ENCODE measurements around the gene HBEGF.

Gene HBEGF

GRCh38 chr5:140331638-140332037, 14.8 kb downstream of the HBEGF start:
- DNase-seq: no peak

DNA sequence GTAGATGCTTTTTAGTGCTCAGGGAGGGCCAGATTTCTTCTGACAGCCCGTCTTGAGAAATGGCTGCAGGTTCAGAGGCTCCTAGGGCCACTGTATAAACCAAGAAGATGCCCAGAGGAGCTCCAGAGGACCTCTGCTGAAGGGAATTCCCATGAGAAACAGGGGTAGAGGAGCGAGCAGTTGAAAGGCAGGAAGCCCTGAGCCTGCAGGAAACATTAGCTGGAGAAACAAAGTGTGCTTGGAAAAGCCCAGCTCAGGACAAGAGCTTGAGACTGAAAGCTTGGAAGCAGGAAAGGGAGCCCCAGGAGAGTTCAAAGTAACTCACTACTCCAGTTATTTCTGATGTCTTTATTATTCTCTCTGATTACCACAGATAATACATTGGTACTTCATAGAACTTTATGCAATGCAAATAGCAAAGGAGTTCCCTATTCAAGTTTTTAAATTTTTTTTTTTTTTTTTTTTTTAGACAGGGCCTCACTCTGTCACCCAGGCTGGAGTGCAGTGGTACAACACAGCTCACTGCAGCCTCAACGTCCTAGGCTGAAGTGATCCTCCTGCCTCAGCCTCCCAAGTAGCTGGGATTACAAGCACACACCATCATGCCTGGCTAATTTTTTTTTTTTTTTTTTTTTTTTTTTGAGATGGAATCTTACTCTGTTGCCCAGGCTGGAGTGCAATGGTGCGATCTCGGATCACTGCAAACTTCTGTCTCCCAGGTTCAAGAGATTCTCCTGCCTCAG, 16.5 kb downstream of the HBEGF start:
- DNase-seq: no peak

DNA sequence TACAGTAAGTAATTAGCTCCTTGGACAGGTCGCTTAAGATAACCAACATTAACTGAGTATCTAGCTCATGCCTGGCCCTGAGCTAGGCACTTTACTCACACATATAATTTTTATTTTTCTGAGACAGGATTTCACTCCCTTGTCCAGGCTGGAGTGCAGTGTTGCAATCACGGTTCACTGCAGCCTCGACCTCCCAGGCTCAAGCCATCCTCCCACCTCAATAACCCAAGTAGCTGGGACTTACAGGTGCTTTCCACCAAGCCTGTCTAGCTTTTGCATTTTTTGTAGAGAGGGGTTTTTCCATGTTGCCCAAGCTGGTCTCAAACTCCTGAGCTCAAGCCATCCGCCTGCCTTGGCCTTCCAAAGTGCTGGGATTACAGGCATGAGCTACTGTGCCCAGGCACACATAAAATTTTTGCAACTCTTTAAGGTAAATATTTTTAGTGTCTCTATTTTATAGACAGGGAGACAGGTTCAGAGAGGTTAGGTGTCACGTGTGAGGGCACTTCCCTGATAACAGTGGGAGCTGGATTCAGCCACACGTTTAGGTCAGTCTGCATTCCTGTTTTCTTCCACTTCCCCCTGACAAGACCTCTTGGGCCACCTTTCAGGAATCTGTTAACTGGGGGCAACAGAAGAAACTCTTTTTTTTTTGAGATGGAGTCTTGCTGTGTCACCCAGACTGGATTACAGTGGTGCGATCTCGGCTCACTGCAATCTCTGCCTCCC, 18.2 kb downstream of the HBEGF start:
- DNase-seq: no peak

DNA sequence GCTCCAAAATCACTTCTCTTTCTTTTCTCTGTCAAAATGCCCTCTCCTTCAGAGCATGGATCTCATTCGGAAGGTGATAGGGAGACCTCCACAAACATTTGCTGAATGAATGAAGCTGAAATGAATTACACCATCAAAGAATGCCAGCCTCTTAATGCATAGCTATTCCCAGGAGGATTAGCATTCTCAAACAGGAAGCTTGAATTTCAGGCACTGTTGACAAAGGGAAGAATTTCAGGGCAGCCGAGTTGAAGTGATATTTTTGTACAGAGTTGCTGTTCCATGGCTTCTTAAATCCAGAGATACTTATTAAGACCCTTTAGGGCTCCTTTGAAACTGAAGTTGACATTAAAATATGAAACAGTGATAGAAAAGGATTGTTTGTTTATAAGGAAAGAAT, 18.8 kb downstream of the HBEGF start:
- no peak for DNase-seq

- no peak for DNase-seq
Measured at GRCh38 chr5:140325486-140325885, 20.9 kb downstream of the HBEGF start.

GRCh38 chr5:140324617-140325241, 21.7 kb downstream of the HBEGF start:
- DNase-seq: no peak

DNA sequence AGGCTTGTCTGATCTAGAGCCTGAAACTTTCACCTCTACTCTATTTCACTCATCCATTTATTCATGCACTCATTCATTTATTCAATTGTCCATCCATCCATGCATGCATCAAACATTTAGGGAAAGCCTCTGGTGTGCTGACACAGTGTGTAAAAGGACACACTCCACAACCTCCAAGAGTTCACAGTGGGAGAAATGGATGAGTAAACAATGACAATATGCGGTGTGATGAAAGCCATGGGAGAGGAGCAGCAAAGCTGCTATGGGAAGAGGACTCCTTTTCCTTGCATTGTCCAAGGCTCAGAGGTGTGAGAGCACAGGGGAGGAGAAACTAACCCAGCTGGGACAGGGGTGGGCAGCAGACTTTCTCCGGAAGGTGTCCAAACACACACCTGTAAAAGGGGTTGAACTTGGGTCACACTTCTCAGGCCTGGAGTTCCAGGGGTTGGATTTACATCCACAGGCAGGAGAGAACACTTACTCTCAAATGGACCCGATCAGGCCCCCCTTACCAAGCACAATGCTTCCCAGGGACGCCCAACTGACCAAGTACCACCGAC, 22.3 kb downstream of the HBEGF start:
- DNase-seq: no peak

GRCh38 chr5:140322751-140323731, 23.4 kb downstream of the HBEGF start:
- no peak for DNase-seq

- no peak for DNase-seq
Measured at GRCh38 chr5:140321796-140322195, 24.6 kb downstream of the HBEGF start.

DNA sequence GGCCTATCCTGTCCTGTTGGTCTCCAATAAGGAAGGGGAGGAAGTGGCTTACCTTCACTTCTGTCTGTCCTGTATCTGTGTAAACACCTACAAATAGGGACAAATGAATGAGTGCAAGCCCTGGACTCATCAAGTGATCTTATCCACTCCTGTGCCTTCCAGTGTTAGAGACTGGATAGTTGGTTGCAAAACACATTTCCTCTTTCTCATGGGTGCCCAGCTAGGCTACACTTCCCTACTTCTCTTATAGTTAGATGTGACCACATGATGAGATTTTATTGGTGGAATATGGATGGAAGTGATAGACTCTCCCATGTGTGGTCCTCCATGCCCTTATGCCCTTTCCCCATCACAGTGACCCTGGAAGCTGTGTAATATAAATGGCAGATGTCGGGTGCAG, 26.6 kb downstream of the HBEGF start:
- DNase-seq: no peak

DNA sequence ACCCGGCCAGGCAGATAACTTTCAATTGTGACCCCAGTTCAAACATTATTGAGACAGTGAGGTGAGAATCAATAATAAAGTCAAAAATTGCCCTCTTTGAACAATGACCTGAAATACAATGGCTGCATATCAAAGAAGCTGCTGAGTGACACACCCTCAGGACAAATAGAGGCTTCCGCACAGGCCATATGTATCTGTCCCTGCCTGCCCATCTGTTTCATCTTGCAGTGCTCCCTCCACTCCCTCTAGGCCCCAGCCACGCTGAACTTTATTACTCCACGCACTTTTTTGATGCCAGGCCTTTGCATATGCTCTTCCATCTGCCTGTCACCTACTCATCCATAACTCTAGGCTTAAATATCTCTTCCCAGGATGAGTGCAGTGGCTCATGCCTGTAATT, 27.6 kb downstream of the HBEGF start:
- no peak for DNase-seq

DNA sequence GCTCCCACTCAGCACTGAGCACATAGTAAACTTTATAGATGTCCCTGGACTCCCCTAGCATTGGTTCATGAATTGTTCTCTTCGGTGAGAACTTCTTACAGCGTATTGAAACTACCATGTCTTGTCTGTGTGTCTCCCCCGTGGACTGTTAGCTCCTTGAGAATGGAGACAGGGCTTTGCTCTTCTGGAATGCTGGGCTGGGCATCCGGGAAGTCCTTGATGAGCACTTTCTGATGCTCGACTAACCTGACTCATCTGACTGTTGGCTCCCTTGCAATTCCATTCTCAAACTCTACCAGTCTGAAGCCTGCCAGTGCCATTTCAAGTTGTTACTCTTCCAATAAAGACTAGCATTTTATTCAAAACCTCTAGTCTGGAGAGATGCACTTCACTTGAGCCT, 28.5 kb downstream of the HBEGF start:
- no peak for DNase-seq

DNA sequence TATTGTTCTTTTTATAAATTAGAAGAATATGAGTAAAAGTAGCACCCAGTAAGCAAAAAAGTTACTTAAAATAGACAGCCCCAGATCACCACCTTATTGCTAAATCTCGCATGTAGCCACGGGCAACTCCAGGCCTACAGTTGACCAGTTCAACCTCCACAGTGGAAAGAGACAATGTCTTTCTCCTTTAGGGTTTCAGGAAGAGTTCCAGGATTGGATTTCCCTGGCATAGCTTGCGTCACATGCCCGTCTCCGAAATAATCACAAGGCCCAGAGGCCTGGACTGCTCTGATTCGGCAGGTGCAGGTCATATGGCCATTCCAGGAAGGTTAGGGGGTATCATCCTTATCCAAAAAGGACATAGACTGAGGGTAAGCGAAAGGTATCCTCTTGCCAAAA, 33.6 kb downstream of the HBEGF start:
- no peak for DNase-seq

GRCh38 chr5:140312067-140312790, 34.2 kb downstream of the HBEGF start:
- DNase-seq: no peak

DNA sequence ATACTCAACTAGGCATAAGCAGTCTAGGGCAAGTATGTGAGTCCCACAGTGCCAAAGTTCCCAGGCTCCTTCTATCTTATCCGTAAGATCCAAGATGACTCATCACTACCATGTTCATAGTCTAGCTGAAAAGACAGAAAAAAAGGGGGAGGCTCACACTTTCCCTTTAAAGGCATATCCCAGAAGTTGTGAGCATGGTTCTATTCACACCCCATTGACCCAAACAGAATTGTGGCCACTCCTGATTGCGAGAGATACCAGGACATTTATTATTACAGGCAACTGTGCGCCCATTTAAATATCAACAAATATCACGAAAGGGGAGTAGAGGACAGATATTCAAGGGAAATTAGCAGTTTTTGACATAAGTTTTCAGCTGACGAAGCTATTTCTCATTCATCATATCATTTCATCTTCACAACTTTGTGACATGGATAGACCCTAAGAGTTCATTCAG, 35.4 kb downstream of the HBEGF start:
- DNase-seq: no peak

- DNase-seq: no peak
Measured at GRCh38 chr5:140310434-140310833, 36.0 kb downstream of the HBEGF start.

GRCh38 chr5:140309706-140310249, 36.6 kb downstream of the HBEGF start:
- DNase-seq: no peak

DNA sequence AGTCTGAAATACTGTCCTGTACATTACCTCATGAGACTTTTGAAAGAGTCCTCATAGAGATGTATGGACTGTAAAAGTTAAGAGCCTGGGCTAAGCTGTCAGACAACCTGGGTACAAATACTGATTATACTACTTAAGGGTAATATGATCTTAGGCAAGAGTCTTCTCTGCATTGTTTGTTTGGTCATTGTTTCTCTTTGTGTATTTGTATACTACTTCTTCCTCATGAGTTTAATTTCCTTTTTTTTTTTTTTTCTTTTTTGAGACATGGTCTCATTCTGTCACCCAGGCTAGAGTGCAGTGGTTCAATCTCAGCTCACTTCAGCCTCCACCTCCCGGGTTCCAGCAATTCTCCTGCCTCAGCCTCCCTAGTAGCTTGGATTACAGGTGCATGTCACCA, 40.9 kb downstream of the HBEGF start:
- no peak for DNase-seq

DNA sequence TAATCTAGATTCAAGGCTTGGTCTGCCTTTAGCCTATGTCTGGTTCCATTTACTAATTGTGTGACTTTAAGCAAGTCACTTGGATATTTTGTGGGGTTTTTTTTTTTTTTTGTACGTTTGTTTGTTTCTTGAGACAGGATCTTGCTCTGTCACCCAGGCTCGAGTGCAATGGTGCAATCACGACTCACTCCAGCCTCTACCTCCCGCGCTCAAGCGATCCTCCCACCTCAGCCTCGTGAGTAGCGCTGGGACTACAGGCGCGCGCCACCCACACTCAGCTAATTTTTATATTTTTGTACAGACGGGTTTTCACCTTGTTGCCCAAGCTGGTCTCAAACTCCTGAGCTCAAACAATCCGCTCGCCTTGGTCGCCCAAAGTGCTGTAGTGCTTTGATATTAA, 42.4 kb downstream of the HBEGF start:
- DNase-seq: no peak

DNA sequence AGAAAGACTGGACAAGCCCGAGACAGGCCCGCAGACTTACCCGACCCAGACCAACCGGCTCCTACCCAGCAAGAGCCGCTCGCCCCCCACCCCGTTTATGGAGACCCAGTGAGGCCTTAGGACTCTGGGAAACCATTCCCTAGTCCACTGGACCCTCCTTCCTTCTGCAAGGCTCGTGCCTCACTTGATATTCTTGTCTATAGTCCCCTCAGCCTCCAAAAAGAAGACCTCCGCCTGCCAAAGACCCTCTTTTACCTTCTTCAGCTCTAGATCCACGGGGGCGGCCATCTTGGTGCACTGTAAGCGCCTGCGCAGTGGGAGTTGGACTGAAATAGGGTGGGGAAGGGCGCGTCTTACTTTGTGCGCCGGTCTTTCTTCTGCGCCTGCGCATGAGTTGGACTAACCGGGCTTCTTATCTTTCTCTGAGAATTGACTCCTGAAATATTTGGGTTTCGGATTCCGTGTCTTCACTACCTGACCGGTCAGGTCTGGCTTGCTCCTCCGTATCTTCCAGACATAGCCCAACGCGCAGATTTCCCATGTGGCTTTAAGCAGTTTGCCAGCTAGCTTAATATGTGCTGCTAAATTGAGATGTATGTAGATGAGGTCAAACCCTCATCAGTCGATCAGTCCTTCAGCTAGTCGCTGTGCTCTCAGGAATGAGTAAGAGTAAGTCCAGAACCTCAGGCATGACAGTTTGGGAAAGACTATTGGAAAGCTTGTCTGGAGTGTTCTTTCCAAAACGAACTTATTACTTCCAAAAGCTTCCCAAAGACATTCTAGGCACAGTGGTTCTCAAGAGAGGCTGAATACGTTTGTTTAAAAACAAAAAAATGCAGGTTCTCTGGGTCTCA, 43.4 kb downstream of the HBEGF start, which contains the start of gene PFDN1:
Gene PFDN1 (minus strand): TSS at position 316 of the 854 bp plus-strand sequence. CDS start 28 bp downstream, at position 288.
- DNase-seq: peak; percentile 92
